HCT116 (cell line): ENCODE data around the gene ATP13A3. TPM values are rescaled to one million over a fixed set of nuclear protein-coding genes. Genes with fewer than 3 reads are reported as not detected.

Experiments used
- ATAC-seq: fragments of 200-7000 bp; cut with Tn5 transposase; 2 replicates; pipeline ENCODE4 v1.9.1; 2020; ENCODE audit warnings: mild to moderate bottlenecking, moderate library complexity
- BruUV-seq: library from RNA; stranded (reverse); fragments of 400-500 nt; replicated peaks from 2 replicates; lab custom pipeline; 2021; lab: Mats Ljungman, UMichigan
- CTCF ChIA-PET: fragments of 300-600 bp; sonication (Branson Sonifier 250); formaldehyde crosslinking; loops from one replicate; lab custom pipeline; 2021; ENCODE audit warnings: antibody characterized with exemption; lab: Charles Lee
- POLR2A ChIA-PET: fragments of 300-600, 350-600 bp; sonication (Branson Sonifier 250); formaldehyde crosslinking; loops from one replicate; lab custom pipeline; 2021; ENCODE audit warnings: antibody characterized with exemption; lab: Charles Lee
- RAD21 ChIA-PET, 2 experiments: fragments of 300-600 bp; sonication (Branson Sonifier 250); formaldehyde crosslinking; loops; one replicate each; lab custom pipeline; 2023; ENCODE audit warnings: low total read pairs in 2 of 2; ENCODE audit not compliant: uncharacterized antibody in 2 of 2, unreplicated experiment in 2 of 2, low non-redundant PET in 1 of 2; lab: Charles Lee
- DNase-seq: peaks from one replicate; pipeline ENCODE4 v3.0.0-alpha.2; 2010; ENCODE audit warnings: low read depth, low spot score
- H2AFZ ChIP-seq: fragments of 200-600 bp; shearing (Covaris generic), sonication (generic); 2 replicates; pipeline ENCODE4 v1.6.1; 2017; ENCODE audit warnings: low read depth, mixed run types, mixed read lengths, antibody characterized with exemption, low read length; ENCODE audit not compliant: poor library complexity, severe bottlenecking
- H3K27ac ChIP-seq: 2 replicates; pipeline ENCODE4 v1.5.1; 2012; ENCODE audit warnings: low read depth, low read length
- H3K27me3 ChIP-seq: fragments of 200-600 bp; sonication (generic); 2 replicates; pipeline ENCODE4 v1.6.1; 2016; ENCODE audit warnings: mixed run types, low read length, mixed read lengths; ENCODE audit not compliant: insufficient read depth
- H3K36me3 ChIP-seq, 2 experiments: fragments of 200-500 bp in 1 of 2; fragments of 200-600 bp in 1 of 2; sonication (Bioruptor generic) in 1 of 2; sonication (generic) in 1 of 2; 2 replicates each; pipeline versions ENCODE4 v1.5.1 to v1.6.1; 2014 to 2016; ENCODE audit warnings: low read length in 2 of 2, inconsistent platforms in 1 of 2, mixed read lengths in 1 of 2, mixed run types in 1 of 2; ENCODE audit not compliant: insufficient read depth in 2 of 2, control insufficient read depth in 1 of 2
- H3K4me1 ChIP-seq, 2 experiments: fragments of 200-600 bp in 1 of 2; sonication (generic) in 1 of 2; 2 replicates each; pipeline versions ENCODE4 v1.5.1 to v1.6.1; 2012 to 2017; ENCODE audit warnings: low read length in 2 of 2, inconsistent platforms in 1 of 2, mild to moderate bottlenecking in 1 of 2, mixed read lengths in 1 of 2, mixed run types in 1 of 2, moderate library complexity in 1 of 2; ENCODE audit not compliant: insufficient read depth in 2 of 2, control insufficient read depth in 1 of 2
- H3K4me2 ChIP-seq: fragments of 200-600 bp; sonication (generic); 2 replicates; pipeline ENCODE4 v1.6.1; 2017; ENCODE audit warnings: mixed run types, low read length, mixed read lengths
- H3K4me3 ChIP-seq, 2 experiments: fragments of 200-600 bp in 1 of 2; sonication (generic) in 1 of 2; replicated peaks in 1 of 2; 2 replicates each; pipeline ENCODE4 v1.5.1; 2011 to 2016; ENCODE audit warnings: low read length in 2 of 2, control low read depth in 1 of 2, low read depth in 1 of 2, mild to moderate bottlenecking in 1 of 2, mixed read lengths in 1 of 2, mixed run types in 1 of 2
- H3K79me2 ChIP-seq: fragments of 200-600 bp; sonication (generic); 2 replicates; pipeline ENCODE4 v1.6.1; 2017; ENCODE audit warnings: mild to moderate bottlenecking, mixed run types, low read length, moderate library complexity, mixed read lengths; ENCODE audit not compliant: insufficient read depth
- H3K9ac ChIP-seq: fragments of 200-600 bp; sonication (generic); 2 replicates; pipeline ENCODE4 v1.6.1; 2016; ENCODE audit warnings: low read length, mixed read lengths
- H3K9me2 ChIP-seq: fragments of 200-600 bp; sonication (generic), shearing (Covaris generic); 2 replicates; pipeline ENCODE4 v1.6.1; 2017; ENCODE audit warnings: mixed run types, mild to moderate bottlenecking, moderate library complexity; ENCODE audit not compliant: insufficient read depth
- H3K9me3 ChIP-seq, 2 experiments: fragments of 200-500 bp in 1 of 2; fragments of 200-600 bp in 1 of 2; sonication (Bioruptor generic) in 1 of 2; sonication (generic) in 1 of 2; 2 replicates each; pipeline ENCODE4 v1.6.1; 2014 to 2017; ENCODE audit warnings: low read length in 2 of 2, mixed read lengths in 2 of 2, inconsistent platforms in 1 of 2, low read depth in 1 of 2, mild to moderate bottlenecking in 1 of 2, mixed run types in 1 of 2, moderate library complexity in 1 of 2; ENCODE audit not compliant: control insufficient read depth in 1 of 2, insufficient read depth in 1 of 2
- H4K20me1 ChIP-seq: fragments of 200-600 bp; sonication (generic), shearing (Covaris generic); 2 replicates; pipeline ENCODE4 v1.6.1; 2017; ENCODE audit warnings: mixed run types, mild to moderate bottlenecking, moderate library complexity; ENCODE audit not compliant: insufficient read depth
- CEBPB ChIP-seq: IDR thresholded peaks from 2 replicates; pipeline ENCODE4 v1.6.1; 2012; ENCODE audit warnings: low read depth
- ELF1 ChIP-seq: IDR thresholded peaks from 2 replicates; pipeline ENCODE4 v1.6.1; 2012; ENCODE audit warnings: low read depth, borderline replicate concordance
- FOSL1 ChIP-seq: IDR thresholded peaks from 2 replicates; pipeline ENCODE4 v1.6.1; 2012; ENCODE audit warnings: low read depth
- JUND ChIP-seq: IDR thresholded peaks from 2 replicates; pipeline ENCODE4 v1.6.1; 2012
- MAX ChIP-seq: IDR thresholded peaks from 2 replicates; pipeline ENCODE4 v1.6.1; 2012
- RAD21 ChIP-seq: IDR thresholded peaks from 2 replicates; pipeline ENCODE4 v1.6.1; 2012; ENCODE audit warnings: low read depth, mild to moderate bottlenecking
- TCF7L2 ChIP-seq: IDR thresholded peaks from 2 replicates; pipeline ENCODE4 v1.7.0; 2011; ENCODE audit warnings: borderline replicate concordance, inconsistent platforms; ENCODE audit not compliant: insufficient read depth, insufficient read length; ENCODE audit errors: extremely low read depth
- YY1 ChIP-seq: IDR thresholded peaks from 2 replicates; pipeline ENCODE4 v1.6.1; 2011; ENCODE audit warnings: low read length, low read depth, moderate library complexity, mild to moderate bottlenecking; ENCODE audit not compliant: insufficient replicate concordance; ENCODE audit errors: extremely low read depth
- ZBTB33 ChIP-seq: IDR thresholded peaks from 2 replicates; pipeline ENCODE4 v1.6.1; 2011; ENCODE audit warnings: mild to moderate bottlenecking, low read length, moderate library complexity; ENCODE audit not compliant: insufficient replicate concordance; ENCODE audit errors: extremely low read depth
- ZFX ChIP-seq: fragments of 450-650 bp; IDR thresholded peaks from 2 replicates; pipeline ENCODE4 v1.6.1; 2017
- ZNF274 ChIP-seq: fragments of 200-500 bp; sonication (Bioruptor generic); IDR thresholded peaks from 2 replicates; pipeline ENCODE4 v1.6.1; 2014; ENCODE audit warnings: mild to moderate bottlenecking, low read depth, low read length, inconsistent platforms
- intact Hi-C: fragments of 100-400 bp; cut with micrococcal nuclease; formaldehyde crosslinking; loops from 2 replicates; pipeline ENCODE4 v1.10.0; 2022
- total RNA-seq: library from RNA; stranded (reverse); gene quantifications from one replicate; pipeline ENCODE4 v1.2.1, GENCODE V29; 2021; ENCODE audit not compliant: unreplicated experiment

Gene ATP13A3
- total RNA-seq, 1 experiment from 2014 or later: 139 TPM

GRCh38 chr3:194447161-194447560 is 39.6 kb downstream of the ATP13A3 start:
- Histone ChIP-seq H3K9ac (no peak overlapping the region), H3K9me2 (no peaks in the 10 kb centered on the region; the same call in 1 of the 2 replicates), H3K4me3 (no peak overlapping the region), H3K79me2 (peaks cover 8% of the 10 kb centered on the region; the same call in 1 of the 2 replicates), H4K20me1 (no peaks in the 10 kb centered on the region), H3K9me3 (no peaks in the 10 kb centered on the region), H3K4me2 (no peak overlapping the region), H3K36me3 (peaks cover 26 to 44% of the 10 kb centered on the region in 2 experiments; a peak in 2 of 4 replicates), H3K4me1 (no peaks in the 10 kb centered on the region), H3K27ac (no peak overlapping the region), H3K27me3 (no peaks in the 10 kb centered on the region), H2AFZ (no peak overlapping the region)
- DNase-seq (no peak), ATAC-seq (no peak)
- CTCF ChIA-PET: interaction anchor here (0.9 to 2.2 kb wide), 3 partner anchors 25 to 148 kb away, joined by 3 to 7 read pairs (median 3); no protein-coding TSS in a partner anchor
- intact Hi-C loops: no loop called here
- RAD21 ChIA-PET: interaction anchor here in 1 of 2 experiments (0.7 kb wide), 1 partner anchor 25 kb away, joined by 3 read pairs; no protein-coding TSS in a partner anchor
- no TSS peak for BruUV-seq
- no peak for TF ChIP-seq ZNF274
- no peak for TF ChIP-seq ZBTB33
- no peak for TF ChIP-seq RAD21
- TF ChIP-seq TCF7L2: no peak
- no peak for TF ChIP-seq CEBPB
- no peak for TF ChIP-seq MAX
- TF ChIP-seq YY1: no peak
- no peak for TF ChIP-seq ELF1
- TF ChIP-seq FOSL1: no peak
- no peak for TF ChIP-seq JUND
- no peak for TF ChIP-seq ZFX
- POLR2A ChIA-PET: no interaction called here
